Activated CD4-positive, alpha-beta T cell treated with anti-CD3 and anti-CD28 coated beads for 24 hours (primary cell): ENCODE measurements around the gene RTTN.
"Not testable (repeated sequence)": the region's sequence is repeated elsewhere in the genome, so short reads cannot be mapped to it uniquely, and the experiment has no call there.

ENCODE experiments used
- DNase-seq, 2 donors: peaks; one replicate each; pipeline ENCODE4 v3.0.0-alpha.2; 2020; ENCODE audit warnings: low read depth in 2 of 2

The RTTN gene

DNA sequence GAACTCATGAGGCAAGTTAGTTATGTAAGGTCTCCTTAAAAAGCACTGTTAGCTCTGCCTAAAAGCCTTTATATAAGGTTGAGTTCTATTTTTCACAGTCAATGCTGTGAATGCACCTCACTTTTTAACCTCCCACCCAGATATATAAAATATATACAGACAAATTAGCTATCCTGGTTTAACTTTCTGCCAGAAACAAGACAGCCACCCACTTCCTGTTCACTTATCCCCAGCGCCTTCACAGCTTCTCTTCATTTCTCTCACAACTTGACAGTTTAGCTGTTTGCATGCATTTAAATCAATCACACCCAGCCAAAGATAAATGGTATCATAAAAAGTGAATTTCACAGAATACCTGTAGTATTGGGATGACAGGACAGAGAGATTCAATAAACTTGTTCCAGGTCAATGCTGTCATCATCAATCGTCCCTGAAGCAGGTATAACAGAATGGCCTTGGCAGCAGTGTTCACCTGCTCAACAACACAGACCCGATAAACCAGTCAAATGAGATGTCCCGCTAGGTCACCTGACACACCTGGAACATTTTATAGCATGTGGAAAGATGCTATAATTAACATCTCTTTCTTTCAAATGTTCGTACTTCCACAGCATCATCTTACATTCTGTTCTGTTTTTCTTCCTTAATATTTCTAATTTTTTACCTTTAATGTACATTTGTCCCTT is 55.7 kb downstream of the RTTN start:
- no peak for DNase-seq

DNA sequence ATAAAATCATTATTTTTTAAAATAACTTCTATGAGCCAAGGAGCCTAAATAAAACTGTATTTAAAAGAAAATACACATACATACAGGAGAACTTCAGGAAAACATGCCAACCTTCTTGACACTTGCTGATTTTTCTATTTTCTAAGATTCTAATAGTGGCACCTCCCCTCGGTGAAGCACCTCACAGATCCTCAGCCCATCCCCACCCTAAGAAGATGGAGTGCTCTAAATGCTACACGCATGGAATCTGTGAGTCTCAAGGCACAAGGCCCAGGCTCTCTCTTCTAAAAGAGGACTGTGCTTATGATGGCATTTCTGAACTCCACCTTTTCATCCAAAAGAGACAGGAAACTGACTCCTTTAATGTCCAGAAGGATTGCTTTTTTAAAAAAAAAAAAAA is 56.3 kb downstream of the RTTN start:
- no peak for DNase-seq

GRCh38 chr18:70148039-70148938 is 57.2 kb downstream of the RTTN start:
- DNase-seq = no peak

DNA sequence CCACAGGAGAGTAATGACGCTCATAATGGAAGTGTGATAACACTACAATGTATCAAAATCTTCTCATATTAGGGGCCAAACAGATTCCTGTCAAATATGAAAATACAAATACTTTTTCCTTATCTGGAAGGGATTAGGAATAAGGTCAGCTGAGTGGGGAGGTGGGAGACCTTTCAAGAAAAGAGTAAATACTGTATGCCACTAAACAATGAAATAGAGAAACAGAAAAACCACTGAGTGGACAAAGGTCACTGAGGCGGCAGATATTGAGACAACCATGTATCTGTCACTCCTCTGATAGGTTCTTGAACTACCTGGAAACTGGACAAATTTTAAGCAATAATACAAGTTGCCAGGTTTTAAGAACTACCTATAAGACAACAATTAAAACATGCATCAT is 59.3 kb downstream of the RTTN start:
- no peak for DNase-seq

GRCh38 chr18:70142001-70142400 is 63.5 kb downstream of the RTTN start:
- DNase-seq = no peak

- no peak for DNase-seq
Measured at GRCh38 chr18:70139138-70139537, 66.3 kb downstream of the RTTN start.

- DNase-seq = no peak
Measured at GRCh38 chr18:70135604-70136003, 69.9 kb downstream of the RTTN start.

DNA sequence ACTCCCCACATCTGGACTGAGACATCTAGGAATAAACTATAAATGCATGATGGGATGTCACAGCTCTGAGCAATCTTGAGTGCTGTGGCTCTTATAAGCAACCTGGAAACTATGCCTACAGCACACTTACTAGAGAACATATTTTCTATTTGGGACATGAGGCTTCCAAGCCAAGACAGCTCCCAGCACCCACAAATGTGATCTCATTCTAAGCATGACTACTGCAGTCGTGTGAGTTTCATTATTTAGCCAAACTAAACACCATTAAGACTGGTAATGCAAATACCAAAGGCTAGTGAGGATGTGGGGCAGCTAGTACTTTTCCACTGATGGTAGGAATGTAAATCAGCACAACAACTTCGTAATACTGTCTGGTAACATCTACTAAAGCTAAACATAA is 72.5 kb downstream of the RTTN start:
- no peak for DNase-seq

DNA sequence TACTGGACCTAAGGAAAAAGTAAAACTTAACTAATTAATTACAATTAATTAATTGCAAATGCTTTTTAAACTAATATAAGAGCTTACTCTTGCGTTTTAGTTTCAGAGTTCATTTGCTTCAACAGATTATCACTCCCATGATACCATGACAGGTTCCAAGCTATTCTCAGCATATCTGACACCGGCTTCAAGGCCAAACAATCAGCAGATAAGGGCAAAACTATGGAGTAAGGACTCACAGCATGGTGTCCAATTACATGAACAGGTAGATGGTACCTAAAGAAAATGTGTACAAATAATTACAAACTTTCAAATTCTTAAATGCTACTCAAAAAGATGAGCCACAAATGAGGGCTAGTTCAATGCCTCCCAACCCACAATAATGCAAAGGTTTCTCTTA is 77.2 kb downstream of the RTTN start:
- DNase-seq = no peak

DNA sequence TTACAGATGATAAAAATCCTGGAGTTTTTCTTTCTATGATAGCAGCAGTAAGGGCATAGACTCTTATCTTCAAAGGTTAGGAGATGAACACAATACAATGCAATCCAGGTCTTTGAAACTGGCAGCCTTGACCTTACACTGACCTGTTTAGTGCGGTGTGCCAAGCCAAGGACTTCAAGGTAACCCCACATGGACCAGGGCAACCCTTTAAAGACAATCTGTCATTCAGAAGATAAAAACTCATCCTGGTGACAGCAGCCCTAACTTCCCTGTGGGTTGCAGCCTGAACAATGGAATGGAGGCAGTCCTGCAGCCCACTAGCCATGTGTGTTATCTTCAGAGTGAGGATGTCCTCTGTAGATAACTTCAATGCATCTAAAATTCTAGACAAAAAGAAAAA is 78.1 kb downstream of the RTTN start:
- no peak for DNase-seq

DNA sequence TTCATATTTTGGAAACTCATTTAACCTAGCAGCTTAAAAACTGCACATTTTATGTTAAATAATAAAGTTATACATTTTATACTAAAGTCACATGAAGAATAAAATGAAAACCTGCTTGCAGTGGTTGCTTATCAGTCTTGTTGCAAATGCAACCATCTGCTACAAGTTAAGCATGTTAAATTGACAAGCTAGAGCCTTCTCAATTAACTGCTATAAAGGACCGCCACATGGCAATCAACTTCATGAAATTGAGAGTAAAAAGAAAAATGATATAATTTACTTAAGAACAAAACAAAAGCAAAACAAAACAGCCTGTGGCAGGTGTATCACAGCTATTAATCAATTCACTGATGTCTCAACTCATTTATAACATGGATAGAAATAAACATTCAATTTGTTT is 78.7 kb downstream of the RTTN start:
- no peak for DNase-seq

DNA sequence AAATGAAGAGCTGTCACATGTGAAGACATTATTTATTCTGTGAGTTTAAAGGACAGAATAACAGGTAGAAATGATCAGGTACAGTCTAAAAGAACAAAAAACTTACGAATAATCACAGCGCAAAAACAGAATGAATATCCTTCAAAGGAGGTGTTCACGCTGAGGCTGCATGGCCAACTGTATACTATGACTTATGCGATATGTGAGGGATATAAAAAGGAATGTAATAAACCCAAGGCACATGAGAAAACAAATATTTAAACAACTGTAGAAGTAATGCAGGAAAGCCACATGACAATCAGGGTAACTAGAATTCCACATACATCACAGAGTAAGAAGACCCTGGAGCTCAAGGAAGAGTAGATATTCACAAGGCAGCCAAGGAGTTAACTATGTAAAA is 81.3 kb downstream of the RTTN start:
- DNase-seq = no peak

DNA sequence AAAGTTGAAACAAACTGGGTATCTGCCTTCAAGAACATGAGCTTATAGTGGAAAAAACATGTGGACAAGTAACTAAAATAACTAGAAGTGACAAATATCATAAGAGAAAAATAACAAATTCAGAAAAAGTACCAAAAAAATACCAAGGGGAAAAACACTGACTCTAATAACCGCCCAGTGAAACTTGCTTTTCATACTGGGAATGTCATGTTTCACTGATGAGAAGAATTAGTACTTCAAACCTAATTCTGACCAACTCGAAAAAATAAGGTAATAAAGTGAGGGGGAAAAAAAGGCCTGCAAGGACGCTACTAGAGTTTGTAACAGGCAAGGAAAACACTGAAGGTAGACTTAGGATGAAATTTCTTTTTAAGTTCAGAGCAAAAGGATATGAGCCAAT is 83.6 kb downstream of the RTTN start:
- DNase-seq = no peak

GRCh38 chr18:70116949-70117348 is 88.5 kb downstream of the RTTN start:
- DNase-seq = no peak

GRCh38 chr18:70113511-70113910 is 92.0 kb downstream of the RTTN start:
- no peak for DNase-seq

- no peak for DNase-seq
Measured at GRCh38 chr18:70110678-70111077, 94.8 kb downstream of the RTTN start.

- no peak for DNase-seq
Measured at GRCh38 chr18:70107091-70107490, 98.4 kb downstream of the RTTN start.

DNA sequence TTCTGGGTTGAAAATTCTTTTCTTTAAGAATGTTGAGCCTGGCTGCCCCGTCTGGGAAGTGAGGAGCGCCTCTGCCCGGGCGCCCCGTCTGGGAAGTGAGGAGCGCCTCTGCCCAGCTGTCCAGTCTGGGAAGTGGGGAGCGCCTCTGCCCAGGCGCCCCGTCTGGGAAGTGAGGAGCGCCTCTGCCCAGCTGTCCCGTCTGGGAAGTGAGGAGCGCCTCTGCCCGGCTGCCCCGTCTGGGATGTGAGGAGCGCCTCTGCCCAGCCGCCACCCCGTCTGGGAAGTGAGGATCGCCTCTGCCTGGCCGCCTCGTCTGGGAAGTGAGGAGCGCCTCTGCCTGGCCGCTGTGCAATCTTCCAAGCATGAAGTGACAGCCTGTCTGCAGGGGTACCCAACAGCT is 102.6 kb downstream of the RTTN start:
- DNase-seq = not testable (repeated sequence)

DNA sequence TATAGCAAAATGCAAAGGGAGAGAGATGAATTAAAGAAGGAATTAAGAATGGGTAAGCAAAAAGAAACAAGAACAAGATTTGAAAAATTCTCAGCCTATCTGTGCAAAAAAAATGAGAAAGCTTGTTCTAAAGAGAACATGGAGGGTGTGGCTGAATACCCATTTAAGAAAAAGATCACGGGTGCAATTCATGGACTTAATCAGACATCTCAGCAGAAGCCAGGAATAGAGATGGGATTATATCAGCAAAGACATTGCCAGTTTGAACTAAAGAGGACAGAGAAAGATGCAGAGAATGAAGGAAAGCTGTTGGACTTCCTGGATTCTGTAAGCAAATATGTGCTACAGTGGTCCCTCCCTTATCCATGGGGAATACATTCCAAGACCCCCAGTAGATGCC is 115.6 kb downstream of the RTTN start:
- DNase-seq = no peak

GRCh38 chr18:70086085-70086484 is 119.4 kb downstream of the RTTN start:
- DNase-seq = no peak

DNA sequence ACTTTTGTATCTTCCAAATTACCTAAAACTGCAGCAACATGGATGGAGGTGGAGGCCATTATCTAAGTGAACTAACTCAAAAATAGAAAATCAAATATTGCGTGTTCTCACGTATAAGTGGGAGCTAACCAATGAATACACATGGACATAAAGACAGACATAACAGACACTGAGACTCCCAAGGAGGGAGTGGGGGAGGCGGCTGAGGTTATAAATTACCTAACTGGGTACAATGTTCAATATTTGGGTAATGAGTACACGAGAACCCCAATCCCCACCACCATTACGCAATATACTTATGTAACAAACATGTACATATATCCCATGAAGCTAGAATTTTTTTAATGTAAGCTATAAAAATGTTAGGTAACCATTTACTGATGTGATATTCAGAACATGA is 119.8 kb downstream of the RTTN start:
- DNase-seq = no peak

DNA sequence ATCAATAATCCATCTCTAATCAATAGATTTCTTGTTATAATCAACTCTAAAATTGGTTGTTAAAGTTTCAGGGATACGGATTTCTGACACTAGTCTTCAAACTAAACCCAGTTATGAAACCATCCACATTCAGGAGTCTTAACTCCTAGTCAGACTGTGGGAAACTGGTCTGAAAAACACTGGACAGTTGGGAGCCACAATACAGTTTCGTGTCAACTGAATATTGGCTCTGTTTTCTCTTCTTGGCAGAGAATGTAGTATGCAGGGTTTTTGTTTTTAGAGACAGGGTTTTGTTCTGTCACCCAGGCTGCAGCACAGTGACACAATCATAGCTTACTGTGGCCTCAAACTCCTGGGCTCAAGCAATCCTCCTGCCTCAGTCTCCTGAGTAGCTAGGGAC is 123.1 kb downstream of the RTTN start:
- DNase-seq = no peak

GRCh38 chr18:70078106-70078505 is 127.4 kb downstream of the RTTN start:
- DNase-seq = no peak
